GM21619 (cell line): Measurements from ENCODE around the gene ZNF691.
"Not testable (repeated sequence)": the region's sequence is repeated elsewhere in the genome, so short reads cannot be mapped to it uniquely, and the experiment has no call there.

Experiments
- ATAC-seq: cut with Tn5 transposase; IDR thresholded peaks from one replicate; pipeline ENCODE4 v1.9.1; 2021; ENCODE audit not compliant: unreplicated experiment

The ZNF691 gene

DNA sequence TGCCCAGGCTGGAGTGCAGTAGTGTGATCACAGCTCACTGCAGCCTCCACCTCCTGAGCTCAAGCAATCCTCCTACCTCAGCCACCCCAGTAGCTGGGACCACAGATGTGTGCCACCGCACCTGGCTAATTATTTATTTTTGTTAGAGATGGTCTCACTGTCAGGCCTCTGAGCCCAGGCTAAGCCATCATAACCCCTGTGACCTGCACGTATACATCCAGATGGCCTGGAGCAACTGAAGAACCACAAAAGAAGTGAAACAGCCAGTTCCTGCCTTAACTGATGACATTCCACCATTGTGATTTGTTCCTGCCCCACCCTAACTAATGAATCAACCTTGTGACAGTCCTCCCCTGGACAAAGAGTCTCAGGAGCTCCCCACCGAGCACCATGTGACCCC lies 10.1 kb downstream of the ZNF691 start:
- not testable (repeated sequence) for ATAC-seq

DNA sequence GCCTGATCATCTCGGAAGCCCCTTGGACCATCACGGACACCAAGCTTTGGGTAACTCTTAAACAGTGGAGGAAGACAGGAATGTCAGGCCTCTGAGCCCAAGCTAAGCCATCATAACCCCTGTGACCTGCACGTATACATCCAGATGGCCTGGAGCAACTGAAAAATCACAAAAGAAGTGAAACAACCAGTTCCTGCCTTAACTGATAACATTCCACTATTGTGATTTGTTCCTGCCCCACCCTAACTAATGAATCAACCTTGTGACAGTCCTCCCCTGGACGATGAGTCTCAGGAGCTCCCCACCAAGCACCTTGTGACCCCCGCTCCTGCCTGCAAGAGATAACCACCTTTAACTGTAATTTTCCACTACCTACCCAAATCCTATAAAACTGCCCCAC lies 13.0 kb downstream of the ZNF691 start:
- ATAC-seq, result not testable (repeated sequence)

DNA sequence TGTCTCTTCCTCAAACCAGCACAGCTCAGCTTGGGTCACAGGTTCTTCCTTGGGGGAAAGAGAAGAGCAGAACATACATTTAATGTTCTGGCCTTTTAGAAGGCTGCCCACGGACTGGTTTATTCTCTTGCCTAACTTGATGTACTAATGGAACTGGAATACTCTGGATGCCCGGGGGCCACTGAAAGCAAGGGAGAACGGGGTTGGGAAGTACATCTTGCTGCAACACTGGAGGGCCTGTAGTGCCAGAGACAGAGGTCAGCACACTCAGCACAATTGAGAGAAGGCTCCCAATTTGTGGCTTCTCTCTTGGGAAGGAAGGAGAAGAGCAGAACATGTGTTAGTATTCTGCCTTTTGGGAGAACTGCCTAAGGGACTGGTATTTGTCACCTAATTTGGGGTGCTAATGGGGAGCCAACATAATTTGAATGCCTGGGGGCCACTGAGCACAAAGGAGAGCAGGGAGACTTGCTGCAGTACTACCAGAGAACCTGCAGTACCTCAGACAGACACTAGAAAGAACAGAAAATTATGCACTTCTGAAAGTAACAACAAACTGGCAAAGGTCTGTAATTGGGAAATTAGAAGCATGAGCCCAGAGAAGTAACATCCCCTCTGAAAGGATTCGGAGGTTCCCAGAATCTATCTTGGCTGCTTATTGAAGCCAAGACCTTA lies 14.1 kb downstream of the ZNF691 start:
- no peak for ATAC-seq

DNA sequence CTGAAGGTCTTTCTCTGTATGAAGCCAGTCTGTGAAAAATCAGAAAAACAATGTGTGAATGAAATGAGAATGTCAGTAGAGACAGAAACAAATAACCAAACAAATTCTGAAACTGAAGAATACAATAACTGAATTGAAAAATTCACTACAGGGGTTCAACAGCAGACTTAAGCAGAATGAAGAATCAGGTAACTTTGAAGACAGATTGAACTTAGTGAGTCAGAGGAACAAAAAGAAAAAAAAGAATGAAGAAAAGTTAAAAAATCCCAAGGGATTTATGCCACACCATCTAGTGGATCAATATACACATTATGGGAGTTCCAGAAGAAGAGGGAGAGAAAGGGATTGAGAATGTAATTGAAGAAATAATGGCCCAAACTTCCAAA lies 14.6 kb downstream of the ZNF691 start:
- no peak for ATAC-seq

DNA sequence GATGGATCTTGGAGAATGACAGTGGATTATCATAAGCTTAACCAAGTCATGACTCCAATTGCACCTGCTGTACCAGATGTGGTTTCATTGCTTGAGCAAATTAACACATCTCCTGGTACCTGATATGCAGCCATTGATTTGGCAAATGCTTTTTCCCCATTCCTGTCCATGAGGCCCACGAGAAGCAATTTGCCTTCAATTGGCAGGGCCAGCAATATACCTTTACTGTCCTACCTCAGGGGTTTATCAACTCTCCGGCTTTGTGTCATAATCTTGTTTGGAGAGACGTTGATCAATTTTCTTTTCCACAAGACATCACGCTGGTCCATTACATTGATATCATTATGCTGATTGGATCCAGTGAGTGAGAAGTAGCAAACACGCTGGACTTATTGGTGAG lies 20.1 kb downstream of the ZNF691 start:
- no peak for ATAC-seq

DNA sequence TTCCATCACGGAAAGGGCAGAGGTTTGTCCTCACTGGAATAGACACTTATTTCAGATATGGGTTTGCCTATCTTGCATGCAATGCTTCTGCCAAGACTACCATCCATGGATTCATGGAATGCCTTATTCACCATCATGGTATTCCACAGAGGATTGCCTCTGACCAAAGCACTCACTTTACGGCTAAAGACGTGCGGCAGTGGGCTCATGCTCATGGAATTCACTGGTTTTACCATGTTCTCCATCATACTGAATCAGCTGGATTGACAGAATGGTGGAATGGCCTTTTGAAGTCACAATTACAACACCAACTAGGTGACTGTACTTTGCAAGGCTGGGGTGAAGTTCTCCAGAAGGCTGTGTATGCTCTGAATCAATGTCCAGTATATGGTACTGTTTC lies 22.1 kb downstream of the ZNF691 start:
- not testable (repeated sequence) for ATAC-seq

DNA sequence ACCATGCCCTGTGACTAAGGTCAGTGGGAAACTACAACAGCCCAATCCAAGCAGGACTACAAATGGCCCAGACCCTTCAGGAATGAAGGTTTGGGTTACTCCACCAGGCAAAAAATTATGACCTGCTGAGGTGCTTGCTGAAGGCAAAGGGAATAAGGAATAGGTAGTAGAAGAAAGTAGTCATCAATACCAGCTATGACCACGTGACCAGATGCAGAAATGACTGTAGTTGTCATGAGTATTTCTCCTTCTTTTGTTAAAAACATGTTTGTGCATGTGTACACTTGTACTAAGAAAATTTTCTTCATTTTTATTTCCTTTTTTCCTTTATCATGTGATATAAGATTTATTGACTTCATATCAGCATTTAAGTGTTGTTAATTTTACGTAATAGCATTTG lies 22.8 kb downstream of the ZNF691 start:
- not testable (repeated sequence) for ATAC-seq

DNA sequence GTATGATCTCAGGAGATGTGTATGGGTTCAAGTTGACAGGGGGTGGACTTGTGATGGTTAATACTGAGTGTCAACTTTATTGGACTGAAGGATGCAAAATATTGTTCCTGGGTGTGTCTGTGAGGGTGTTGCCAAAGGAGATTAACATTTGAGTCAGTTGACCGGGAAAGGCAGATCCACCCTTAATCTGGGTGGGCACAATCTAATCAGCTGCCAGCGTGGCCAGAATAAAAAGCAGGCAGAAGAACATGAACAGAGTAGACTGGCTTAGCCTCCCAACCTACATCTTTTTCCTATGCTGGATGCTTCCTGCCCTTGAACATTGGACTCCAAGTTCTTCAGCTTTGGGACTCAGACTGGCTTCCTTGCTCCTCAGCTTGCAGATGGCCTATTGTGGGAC lies 23.3 kb downstream of the ZNF691 start:
- ATAC-seq, result not testable (repeated sequence)

DNA sequence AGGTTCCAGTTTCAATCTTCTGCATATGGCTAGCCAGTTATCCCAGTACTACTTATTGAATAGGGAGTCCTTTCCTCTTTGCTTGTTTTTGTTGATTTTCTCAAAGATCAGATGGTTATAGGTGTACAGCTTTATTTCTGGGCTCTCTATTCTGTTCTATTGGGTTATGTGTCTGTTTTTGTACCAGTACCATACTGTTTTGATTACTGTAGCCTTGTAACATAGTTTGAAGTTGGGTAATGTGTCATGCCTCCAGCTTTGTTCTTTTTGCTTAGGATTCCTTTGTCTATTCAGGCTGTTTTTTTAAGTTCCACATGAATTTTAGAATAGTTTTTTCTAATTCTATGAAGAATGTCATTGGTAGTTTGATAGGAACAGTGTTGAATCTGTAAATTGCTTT lies 26.7 kb downstream of the ZNF691 start:
- ATAC-seq, result not testable (repeated sequence)

DNA sequence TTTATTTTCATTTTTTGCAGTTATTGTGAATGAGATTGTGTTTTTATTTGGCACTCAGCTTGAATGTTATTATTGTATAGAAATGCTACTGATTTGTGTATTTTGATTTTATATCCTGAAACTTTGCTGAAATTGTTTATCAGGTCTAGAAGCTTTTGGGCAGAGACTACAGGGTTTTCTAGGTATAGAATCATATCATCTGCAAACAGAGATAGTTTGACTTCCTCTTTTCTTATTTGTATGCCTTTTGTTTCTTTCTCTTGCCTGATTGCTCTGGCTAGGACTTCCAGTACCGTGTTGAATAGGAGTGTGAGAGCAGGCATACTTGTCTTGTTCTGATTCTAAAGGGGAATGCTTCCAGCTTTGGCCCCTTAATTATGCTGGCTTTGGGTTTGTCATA lies 27.3 kb downstream of the ZNF691 start:
- ATAC-seq, result no peak

DNA sequence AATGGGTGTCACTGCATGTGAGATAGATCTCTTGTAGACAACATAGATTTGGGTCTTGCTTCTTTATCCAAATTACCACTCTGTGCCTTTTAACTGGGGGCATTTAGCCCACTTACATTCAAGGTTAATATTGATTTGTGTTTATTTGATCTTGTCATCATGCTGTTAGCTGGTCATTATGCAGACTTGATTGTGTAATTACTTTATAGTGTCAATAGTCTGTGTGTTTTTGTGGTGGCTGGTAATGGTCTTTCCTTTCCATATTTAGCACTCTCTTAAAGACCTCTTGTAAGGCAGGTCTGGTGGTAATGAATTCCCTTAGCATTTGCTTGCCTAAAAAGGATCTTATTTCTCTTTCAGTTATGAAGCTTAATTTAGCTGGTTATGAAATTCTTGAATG lies 29.6 kb downstream of the ZNF691 start:
- ATAC-seq, result no peak

DNA sequence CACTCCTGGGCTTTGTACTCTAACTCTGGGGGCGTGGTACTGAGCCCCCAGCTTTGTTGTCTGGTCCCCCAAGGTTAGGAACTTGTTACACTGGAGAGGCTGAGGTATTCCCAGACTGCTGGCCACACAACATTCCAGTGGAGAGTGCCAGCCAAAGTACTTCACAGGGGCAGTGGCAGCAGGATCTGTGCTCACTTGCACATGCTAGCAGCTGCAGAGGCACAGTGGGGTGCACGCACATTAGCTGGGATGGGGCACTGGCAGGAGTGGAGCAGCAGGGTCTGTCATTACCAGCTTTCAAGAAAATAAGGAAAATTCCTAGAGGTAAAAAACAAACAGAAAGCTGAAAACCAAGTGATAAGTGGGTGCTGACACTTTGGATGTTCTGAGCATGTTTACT lies 31.0 kb downstream of the ZNF691 start:
- ATAC-seq, result no peak

DNA sequence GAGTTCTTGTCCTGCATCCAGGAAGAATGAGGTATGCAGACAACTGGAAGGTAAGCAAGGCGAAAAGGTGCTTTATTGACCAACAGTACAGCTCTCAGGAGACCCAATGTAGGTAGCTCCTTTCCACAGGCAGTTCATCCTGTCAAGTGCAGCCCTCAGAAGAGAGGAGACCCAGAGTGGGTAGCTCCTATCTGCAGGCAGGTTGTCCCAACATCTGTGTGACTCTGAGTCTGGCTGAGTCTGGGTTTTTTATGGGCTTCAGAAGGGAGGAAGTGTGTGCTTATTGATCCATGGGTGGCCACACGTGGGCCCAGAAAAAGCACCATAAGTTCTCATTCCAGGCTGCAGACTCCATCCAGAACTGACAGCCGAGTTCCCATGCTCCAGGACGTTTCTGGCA lies 34.0 kb downstream of the ZNF691 start:
- ATAC-seq, result no peak

DNA sequence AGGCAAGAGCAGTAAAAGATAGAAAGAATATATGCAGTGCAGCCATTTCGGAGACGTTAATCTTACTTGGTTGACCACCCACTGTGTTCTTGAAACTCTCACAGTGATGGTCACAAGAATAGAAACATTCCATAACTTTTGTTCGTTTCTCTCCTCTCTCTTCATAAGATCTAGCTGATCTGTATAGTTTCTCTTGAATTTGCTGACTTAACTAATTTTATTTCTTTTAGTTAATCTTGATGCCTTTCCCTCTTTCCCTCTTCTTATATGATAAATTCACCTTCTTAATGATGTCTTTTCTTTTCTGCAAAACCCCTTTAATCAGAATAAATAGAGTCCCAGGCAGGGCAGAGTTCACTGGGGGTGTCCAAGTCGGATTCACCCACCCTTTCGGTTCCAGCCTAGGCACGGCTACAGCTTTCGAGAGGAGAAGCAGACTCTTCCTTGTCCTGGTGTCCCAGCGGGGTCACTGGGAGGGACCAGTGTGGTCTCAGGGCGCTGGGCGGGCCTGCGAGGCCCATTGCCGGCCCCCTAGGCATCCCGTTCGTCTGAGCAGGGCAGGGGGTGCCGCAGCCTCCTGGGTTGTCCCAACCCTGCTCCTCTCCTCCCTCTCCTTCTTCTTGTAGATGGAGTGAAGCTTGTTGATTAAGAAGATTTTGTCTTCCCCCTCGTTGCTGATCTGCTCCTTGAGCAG lies 39.8 kb downstream of the ZNF691 start:
- no peak for ATAC-seq

DNA sequence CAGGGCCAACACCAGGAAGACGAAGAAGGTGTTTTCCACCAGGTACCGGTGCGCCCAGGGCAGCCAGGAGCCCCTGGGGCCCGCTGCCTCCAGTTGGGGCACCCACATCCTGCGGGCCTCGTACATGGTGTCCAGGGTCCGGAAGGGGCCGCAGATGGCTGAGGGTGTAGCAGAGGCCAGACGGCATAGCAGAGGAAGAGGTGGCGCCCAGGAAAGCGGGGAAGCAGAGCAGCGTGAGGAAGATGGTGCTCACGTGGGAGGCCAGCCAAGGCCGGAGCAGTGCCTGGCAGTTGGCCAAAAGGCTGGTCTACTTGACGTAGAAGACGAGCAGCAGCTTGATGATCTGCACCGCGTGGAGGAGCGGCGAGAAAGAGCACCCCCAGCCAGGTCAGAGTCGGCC lies 40.4 kb downstream of the ZNF691 start:
- ATAC-seq, result no peak

DNA sequence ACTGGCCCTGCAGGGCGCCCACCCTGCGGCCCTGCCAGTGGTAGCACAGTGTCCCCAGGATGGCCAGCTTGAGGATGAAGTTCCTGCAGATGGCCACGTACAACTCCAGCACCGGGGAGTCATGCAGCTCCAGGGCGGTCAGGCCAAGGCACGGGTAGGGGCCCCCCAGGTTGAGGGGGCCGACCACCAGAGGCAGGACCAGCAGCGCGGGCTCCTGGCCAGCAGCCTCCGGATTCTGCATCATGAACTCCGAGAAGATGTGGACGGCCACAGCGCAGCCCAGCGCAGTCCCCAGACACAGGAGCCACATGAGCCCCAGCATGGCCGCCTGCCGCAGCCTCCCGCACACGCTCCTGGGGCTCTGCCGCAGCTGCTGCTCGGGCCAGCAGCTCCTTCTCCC lies 41.0 kb downstream of the ZNF691 start:
- no peak for ATAC-seq

DNA sequence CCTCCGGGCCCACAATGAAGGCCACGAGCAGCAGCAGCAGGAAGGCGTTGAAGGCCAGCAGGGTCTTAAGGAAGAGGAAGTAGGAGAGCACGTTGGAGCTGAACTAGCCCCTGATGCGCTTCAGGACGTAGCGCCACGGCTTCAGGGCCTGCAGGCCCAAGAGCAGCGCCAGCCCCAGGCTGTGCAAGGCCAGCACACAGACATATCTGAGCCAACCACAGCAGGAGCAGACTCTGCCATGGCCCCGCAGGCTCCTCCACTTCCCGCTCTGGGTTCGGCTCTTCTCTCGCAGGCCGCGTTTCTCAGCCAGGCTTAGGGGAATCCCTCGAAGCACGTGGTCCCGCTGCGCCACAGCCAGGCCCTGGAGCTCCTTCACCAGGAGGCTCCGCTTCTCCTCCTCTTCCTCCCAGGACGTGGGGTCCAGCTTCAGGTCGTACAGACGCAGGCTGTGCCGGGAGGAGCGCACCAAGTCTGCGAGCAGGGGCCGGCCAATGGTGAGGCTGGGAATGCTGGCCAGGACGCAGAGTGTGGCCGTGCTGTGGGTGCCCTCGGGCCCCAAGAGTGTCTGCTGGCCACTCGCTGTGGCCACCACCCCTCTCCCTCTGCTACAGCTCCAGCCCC lies 41.7 kb downstream of the ZNF691 start:
- no peak for ATAC-seq

DNA sequence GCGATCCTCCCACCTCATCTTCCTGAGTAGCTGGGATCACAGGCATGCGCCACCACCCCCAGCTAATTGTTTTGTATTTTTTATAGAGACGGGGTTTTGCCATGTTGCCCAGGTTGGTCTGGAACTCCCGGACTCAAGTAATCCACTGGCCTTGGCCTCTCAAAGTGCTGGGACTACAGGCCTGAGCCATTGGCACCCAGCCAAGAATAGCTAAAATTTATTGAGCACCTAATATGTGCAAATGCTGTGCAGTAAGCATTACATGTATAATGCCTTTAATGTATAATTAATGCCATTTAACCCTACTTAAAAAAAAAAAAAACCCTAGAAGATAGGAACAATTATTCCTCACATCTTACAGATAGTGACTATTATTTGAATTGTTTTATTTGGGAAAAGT lies 42.9 kb downstream of the ZNF691 start:
- no peak for ATAC-seq

DNA sequence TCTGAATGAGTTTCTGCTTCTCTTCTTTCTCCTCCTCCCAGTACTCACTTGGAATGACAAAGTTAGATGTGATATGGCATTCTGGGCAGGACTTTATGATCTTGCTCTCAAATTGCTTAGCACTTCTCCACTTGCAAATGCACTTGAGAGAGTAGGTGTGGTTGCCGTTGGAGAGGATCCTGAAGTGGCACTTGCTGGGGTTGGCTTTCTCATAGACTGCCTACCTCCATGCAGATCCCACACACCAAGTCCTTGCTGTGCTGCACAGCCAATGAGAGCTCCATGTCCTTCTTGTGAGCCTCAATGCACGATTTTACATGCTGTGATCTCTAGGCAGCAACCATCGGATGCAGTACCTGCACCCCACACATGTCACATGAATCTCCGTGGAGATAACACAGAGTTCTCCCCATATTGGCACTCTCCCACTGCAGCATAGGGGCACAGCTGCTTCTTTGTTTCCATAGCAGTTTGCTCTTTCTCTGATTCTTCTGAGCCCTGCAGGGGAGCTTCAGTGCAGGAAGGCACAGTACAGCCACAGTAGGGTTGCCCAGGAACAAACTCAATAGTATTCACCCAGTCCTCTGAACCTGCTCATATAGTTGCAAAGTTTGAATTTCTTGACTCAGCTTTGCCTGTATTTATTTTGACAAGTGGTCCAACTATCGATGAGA lies 45.2 kb downstream of the ZNF691 start:
- ATAC-seq, result no peak

DNA sequence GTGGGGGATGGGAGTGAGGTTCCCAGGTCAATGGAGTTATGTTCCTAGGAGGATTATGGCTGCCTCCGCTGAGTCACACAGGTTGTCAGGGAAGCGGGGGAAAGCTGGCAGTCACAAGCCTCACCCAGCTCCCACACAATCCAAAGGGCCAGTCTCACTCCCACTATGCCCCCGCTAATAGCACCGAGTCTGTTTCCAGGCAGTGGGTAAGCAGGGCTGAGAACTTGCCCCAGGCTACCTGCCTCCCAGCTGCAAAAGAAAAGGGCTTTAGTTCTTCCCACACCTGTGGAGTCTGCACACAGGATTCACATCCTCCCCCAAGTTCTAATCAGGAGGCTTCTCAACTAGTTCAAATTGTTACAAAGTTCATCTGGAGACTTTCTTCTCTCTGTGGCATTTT lies 53.5 kb downstream of the ZNF691 start:
- ATAC-seq, result not testable (repeated sequence)
